Activated CD4-positive, alpha-beta T cell treated with anti-CD3 and anti-CD28 coated beads, Interleukin-2, amount 50 U/mL, for 24 hours (primary cell): Measurements from ENCODE around the gene KRTAP10-3.
A peak's percentile ranks its signal among the peaks of the same experiment; 100 is the strongest.

Source experiments
- DNase-seq, 2 donors: peaks; one replicate each; pipeline ENCODE4 v3.0.0-alpha.2; 2020; ENCODE audit warnings: low read depth in 1 of 2, low spot score in 1 of 2

The KRTAP10-3 gene

DNA sequence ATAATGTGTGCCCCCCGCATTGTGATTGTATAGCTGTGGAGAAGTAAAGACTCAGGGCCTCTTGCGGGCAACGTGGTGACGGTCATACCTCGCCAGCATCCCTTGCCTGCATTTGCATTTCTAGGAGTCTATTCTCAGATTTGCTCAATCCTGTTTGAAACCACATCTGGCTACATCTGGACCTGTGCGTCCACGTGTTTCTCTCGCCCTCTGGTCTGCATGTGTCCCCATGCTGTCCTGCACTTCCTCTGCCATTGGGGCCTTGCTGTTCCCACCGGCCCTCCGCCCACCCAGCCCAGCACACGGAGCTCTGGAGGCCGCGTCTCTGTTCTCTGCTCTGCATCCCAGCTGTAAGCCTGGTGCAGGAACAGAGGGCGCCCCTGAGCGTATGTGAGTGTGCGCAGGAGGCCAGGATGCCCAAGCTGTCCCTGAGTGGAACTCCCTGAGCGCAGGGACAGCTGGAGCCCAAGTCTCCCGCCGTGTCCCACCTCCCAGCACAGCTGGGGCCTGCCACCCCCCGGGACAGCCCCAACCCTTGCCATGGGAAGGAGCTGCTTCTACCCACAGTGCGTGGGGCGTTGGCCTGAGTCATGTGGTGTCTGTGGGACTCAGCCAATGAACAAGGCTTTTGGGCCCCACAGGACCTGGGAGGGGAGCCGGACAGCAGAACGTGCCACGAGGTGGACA lies 8.9 kb downstream of the KRTAP10-3 start:
- no peak for DNase-seq

DNA sequence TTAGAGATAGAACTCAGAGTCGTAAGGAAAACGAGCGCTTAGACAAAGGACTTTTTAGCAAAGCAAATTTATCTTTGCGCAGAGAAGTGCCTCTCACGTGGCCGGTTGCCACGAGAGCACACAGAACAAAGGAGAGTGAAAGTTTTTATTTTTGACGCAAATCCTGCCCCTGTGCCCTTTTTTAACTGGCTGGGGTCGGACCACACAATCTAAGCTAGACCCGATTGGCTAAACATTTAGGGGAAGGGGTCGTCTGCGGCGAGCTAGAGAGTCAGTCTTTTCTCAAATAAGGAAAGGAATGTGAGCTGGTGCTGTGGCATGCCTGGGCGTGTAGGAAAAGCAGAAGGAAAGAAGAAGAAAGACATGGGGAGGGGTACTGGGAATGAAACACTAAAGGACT lies 9.7 kb downstream of the KRTAP10-3 start:
- no peak for DNase-seq

DNA sequence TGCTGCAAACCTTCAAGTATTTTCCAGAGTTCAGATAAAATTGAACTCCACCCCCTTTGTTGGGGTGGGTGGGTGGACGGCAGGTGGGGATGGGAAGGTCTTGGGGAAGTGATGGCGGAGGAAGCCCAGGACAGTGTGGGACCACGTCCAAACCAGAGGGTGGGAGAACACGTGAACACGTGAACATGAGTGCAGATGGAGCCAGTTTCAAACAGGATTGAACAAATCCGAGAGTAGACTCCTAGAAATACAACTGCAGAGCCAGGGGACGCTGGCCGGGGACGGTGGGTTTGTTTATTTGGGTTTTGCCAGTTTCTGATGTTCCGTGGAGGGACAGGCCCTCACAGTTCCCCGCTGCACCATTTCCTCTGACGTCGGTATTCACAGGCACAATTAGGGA lies 10.2 kb downstream of the KRTAP10-3 start:
- no peak for DNase-seq

DNA sequence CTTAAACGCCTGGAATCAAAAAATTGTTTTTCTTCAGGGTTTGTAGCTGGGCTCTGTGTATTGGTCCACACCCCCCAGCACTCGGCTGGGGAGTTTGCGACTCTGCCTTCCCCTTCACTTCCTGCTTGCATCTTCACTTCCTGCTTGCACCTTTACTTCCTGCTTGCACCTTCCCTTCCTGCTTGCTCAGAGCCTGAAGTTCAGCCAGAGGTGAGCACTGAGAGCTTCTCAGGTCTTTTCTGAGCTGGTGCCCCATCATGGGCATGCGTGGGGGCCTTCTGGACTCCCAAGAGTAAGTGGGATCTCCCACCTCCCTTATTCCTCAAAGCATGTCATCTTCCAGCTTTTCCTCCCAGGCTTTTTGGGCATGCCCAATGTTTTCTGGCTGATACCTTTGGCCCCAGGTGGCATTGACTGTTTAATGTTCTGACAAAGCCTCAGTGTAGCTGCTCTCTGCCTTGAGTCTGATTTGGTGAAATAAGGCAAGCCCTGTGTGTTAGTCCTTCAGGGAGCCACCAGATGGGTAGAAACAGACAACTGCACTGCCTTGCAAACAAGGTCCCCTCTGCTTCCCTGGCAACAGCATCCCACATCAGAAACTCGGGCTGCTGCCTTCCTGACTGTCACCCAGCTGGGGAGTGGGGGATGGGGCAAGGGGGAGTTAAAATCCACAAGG lies 10.8 kb downstream of the KRTAP10-3 start:
- peak in 1 of 2 donors; percentile 15 for DNase-seq

DNA sequence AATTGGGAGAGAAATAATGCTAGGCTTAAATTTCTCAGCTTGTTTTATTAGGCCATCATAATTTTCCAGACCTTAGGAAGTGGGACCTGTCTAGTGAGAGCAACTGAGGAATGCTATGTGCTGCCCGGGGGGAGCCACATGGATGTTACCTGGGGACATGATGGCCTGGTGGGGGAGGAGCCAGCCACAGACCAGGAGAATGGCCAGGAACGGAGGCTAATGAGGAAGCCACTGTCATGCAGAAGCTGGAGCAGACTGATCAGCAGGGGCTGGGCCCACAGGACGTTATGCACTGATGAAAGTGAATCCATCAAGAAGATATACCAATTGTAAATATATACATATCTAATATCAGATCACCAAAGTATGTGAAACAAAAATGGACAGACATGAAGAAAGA lies 14.0 kb downstream of the KRTAP10-3 start:
- no peak for DNase-seq

DNA sequence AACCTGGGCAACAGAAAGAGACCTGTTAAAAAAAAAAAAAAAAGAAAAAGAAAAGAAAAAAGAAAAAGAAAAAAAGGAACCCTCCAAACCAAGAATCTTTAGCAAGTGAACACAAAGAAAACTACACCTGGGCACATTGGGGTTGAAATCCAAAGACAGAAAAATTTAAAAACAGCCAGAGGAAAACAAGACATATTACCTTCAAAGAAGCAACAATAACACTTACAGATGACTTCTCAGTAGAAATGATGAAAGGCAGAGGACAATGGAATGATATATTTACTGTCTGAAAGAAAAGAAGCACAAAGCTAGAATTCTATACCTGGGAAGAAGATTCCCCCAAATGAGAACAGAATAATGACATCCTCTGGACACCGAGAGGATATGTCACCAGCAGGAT lies 15.9 kb downstream of the KRTAP10-3 start:
- no peak for DNase-seq

DNA sequence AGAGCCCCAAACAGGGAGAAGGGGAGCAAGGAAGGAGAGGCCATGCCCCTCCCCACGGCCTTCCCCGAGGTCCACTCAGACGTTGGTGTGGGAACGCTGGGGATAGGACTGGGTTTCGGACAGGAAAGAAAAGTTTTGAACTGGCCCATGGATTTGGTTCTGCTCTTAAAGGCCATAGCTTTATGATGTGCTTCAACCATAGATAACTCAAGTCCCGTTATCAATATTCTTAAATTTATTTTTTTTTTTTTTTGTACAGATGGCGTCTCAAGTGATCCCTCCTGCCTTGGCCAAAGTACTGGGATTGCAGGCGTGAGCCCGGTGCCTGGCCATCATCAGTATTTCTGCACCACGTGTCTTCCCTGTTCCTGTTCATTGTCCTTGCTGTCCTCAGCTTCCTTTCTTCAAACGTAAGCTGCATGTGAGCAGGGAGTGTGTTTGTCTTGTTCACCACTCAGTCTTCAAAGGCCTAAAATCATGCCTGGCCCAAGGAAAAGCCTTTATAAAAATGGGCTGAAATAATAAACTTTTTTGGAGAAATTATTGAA lies 17.8 kb downstream of the KRTAP10-3 start:
- DNase-seq = no peak

DNA sequence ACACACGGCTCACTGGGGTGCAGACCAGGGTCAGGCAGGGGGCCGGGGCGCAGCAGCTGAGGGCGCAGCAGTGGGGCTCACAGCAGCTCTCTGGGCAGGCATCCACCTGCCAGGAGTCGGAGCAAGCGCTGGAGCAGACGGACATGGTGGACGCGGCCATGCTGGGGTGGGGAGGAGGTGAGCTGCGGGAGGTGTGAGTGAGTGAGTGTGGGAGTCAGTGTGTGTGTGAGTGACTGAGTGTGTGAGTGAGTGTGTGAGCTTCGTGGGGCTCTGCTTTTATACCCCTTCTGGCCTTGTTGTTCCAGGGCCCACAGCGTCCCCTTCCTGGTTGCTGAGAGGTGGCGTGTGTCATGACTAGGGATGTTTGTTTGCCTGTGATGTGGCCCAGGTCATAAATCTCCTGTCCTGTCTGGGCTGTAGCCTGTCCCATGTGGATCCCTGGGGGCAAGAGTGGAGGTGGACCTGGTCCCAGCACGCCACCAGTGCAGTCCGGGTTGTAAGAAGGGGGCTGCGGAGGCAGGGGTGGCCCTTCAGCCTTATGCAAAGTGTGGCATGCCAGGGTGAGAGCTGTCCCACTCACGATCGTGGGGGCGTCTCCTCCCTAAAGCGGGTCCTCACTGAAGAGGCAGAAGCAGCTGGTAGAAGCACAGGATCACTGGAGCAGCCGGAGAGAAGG lies 18.5 kb downstream of the KRTAP10-3 start, which contains the start of gene KRTAP10-1:
KRTAP10-1 (minus strand) TSS at position 205 of the 676 bp plus-strand sequence; CDS start at position 160, 45 bp downstream.
- DNase-seq = no peak

DNA sequence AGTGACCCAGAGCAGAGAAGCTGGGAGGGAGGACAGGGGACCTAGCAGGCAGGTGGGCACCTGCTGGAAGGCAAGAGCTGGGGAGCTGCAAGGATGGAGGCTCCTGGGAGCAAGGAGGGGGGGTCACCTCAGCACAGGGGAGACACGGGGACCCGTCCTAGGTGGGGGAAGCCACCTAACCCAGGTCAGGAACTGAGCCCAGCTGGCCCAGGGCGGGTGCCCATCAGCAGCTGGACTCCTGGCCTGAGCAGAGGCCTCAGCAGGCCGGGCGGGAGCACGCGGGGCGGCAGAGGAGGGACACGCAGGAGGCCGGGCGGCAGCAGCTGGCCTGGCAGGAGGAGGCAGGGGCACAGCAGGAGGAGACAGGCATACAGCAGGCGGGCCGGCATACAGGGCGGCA lies 19.5 kb downstream of the KRTAP10-3 start:
- DNase-seq = no peak

DNA sequence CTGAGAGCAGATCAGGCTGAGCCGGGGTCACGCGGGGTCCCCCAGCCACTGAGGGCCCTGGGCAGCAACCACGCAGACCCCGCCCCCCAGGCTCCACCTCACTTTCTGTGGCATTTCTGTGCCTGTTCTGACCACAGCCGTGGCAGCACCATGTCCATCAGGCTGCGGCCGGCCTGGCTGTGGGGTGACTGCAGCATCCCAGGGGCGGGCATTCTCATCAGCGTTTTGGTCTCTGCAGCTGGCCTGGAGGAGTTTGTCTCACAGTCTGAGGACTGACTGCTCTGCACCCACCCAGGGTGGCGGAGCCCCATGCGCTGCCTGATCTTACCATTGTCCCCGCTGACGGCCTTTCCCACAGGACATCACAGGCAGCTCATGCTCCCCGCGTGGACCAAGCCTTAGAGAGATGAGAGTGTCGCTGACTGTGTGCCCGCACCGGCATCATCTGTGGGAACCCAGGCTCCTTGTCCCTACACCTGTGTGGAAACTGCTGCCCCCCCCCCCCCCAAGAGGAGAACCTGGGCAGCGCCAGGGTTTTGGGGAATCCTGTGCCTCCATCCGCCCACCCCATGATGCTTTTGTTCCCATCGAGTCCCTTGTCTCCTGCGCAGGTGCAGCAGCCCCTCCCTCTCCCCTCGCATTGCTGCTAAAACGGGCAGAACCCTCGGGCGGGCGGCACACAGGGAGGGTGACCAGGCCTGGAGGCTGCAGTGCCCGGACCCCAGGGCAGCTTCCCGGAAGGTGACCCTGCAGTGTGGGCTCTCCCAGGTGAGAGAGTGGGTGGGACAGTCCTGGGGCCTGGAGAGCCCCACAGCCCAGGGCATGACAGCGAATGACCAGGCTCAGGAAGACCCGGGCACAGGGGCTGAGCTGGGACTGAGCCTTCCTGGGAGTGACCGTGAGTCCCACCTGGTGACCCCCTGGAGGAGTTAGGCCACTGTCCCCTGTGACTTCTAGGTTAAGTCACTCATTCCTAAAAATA lies 20.4 kb downstream of the KRTAP10-3 start:
- no peak for DNase-seq

DNA sequence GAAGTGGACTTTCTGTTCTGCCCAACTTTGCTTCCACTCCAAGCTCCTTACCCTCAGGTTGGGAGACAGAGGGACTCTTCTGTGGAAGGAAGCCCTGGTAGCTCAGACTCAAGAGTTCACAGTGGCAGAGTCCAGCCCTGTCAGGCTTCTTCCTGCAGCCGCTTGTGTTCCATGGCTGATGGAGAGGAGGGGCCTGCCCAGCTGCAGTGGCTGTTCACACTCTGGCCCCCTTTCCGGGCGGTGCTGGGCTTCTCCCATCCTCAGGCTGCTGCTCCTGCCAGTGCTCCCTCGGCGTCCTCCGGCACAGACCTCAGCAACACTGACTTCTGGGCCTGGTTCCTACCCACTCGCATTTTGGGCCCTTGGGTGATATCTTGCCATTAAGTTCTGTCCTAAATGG lies 22.6 kb downstream of the KRTAP10-3 start:
- no peak for DNase-seq

DNA sequence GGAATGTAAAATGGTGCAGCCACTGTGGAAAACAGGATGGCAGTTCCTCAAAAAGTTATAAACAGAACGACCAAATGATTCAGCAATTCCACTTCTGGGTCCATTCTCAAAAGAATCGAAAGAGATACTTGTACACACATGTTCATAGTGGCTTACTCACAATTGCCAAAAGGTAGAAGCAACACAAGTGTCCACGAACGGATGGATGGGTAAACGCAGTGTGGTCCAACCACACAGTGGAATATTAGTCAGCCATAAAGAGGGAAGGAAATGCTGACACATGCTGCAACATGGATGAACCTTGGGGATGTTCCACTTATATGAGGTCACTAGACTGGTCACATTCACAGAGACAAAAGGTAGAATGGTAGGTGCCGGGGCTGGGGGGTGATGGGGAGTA lies 23.9 kb downstream of the KRTAP10-3 start:
- no peak for DNase-seq

DNA sequence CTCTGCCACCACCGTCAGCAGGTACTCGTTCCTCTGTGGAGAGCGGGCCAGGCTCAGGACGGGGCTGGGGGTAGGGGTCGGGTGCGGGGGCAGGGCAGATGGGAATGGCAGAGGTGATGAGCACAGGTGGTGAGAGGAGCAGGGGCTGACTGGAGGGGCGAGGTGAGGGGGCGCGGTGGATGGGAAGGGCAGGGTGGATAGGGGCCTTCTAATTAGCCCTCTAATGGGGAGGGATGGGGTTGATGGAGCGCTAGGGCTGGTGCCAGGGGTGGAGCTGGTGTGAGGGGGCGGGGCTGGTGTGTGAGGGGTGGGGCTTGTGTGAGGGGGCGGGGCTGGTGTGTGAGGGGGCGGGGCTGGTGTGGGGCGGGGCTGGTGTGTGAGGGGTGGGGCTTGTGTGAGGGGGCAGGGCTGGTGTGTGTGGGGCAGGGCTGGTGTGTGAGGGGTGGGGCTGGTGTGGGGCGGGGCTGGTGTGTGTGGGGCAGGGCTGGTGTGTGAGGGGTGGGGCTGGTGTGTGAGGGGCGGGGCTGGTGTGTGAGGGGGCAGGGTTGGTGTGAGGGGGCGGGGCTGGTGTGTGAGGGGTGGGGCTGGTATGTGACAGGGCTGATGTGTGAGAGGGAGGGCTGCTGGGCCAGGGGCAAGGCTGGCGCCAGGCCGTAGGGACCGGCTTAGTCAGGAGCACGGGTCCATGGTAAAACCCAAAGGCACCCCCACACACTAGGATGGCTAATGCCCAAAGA lies 24.5 kb downstream of the KRTAP10-3 start:
- DNase-seq = no peak

DNA sequence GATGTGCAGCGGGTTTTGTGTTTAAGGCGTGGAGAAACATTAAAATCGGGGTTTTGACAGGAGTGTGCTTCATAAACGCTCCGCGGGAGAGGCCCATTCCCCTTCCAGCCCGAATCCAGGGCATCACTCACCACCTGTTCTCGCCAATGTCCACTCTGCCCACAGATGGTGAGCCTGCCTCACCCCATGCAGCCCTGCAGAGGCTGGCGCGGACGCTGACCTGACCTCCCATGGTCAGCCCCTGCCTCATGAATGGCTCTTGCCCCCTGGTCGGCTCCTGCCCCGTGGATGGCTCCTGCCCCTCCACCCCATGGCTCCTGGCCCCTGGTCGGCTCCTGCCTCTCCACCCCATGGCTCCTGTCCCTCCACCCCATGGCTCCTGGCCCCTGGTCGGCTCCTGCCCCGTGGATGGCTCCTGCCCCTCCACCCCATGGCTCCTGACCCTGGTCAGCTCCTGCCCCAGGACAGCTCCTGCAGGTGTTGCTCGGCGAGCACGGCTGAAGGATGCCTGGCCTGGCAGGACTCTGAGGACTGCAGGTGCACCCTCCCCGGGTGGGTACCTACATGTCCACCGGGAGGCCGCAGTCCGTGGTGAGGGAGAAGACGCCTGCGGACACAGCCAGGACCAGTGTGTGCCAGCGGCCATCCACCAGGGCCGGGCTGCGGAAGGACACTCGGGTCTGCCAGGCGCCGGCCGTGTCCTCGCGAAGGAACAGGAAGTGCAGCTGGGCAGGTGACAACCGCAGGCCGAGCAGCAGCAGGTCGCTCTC lies 25.3 kb downstream of the KRTAP10-3 start:
- no peak for DNase-seq

DNA sequence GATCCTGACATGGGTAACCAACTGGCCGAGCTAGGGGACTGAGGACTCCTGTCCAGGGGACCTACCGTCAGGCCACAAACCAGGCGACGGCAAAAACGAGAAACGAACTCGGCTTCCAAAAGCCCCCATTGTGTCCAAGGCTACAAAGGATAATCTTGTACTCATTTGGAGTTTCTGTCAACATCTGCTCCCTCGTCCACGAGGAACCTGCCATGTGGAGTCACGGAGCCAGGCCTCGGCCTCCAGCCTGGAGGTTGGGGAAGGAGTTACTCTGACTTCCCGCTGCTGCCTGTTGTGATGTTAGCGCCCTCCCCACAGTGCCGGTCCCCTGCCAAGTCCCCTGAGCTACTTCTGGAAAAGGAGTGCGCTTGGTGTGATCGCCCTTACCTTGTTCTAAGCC lies 25.9 kb downstream of the KRTAP10-3 start:
- DNase-seq = no peak

DNA sequence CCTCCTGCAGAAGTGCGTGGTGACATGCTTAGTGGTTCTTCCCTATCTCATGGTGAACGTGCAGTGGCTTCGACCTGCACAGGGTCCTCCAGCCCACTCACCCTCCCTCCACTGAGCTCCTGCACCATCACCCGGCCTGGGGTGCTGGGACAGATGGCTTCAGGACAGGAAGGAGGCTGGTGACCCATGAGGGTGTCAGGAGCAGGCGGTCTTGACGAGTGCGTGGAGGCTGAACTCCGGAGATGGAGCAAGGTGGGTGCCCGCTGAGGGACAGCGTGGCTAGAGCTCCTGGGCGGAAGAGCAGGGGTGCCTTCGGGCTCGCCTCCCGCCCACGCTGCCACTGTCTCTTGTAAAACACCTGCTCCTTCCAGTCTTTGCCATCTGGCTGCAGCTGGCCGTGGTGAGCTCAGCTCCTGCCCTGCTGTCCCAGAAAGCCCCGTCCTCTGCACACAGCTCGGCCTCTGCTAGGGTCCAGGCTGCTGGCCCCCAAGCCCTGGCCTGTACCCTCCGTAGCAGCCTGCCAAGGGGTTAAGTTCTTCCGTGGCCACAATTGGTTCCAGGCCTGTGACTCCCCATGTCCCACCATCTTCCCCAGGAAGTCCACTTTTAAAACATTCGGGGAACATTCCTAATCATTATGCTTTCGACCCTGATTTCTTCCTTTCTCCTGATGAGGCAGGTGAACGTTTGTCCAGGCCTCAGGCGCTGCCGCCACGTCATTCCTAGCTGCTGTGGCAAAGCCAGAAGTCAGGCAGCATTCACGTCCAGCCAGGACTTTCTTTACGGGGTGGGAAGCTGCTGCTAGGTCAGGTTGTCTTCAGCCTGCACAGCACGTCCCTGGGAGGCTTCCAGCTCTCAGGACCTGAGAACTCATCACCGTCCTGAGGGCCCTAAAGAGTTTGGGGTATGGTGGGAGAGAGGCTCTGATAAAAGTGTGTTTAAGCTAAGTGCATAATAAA lies 26.7 kb downstream of the KRTAP10-3 start:
- no peak for DNase-seq

DNA sequence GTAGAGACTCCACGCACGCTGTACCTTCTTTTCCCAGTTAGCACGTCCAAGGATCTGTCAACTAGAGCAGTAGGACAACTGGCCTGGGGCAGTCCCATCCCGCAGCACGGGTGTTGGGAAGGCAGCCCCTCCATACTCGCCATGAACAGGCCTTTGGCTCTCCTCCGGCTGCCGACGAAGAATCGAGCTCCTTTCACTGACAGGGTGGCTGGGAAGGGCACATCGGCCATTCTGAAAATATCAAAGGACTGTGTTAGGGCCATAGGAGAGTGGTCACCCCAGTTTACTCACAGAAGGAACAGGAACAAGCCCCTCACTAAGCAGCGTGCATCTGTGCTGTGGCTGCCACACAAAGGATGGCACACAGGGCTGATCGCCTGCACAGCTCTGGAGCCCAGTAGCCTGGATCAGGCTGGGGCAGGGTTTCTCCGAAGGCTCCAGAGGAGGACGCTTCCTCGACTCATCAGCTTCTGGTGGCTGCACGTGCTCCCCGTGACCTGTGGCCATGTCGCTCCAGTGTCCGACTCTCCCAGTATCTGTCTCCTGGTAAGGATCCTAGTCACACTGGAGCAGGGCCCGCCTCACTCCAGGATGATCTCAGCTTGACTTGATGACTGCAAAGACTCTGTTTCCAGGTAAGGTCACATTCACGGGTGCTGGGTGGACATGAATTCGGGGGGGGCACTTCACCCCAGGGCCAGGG lies 27.5 kb downstream of the KRTAP10-3 start:
- DNase-seq = no peak
